SK-N-MC (cell line): ENCODE results near the gene ACYP1.

Experiments used
- EZH2 ChIP-seq: fragments of 200-600 bp; sonication (generic); IDR thresholded peaks from one replicate; pipeline ENCODE4 v1.6.1; 2017; ENCODE audit warnings: antibody characterized with exemption
- FOXP2 ChIP-seq: optimal IDR thresholded peaks from 2 replicates; pipeline ENCODE3; 2011; ENCODE audit warnings: mild to moderate bottlenecking, moderate library complexity; ENCODE audit not compliant: insufficient read depth; ENCODE audit errors: extremely low read length, control extremely low read depth
- POLR2AphosphoS5 ChIP-seq: IDR thresholded peaks from 2 replicates; pipeline ENCODE4 v1.6.1; 2012; ENCODE audit warnings: mild to moderate bottlenecking, low read depth, low read length, borderline replicate concordance

GRCh38 chr14:75049731-75050201 is 14.1 kb downstream of the ACYP1 start:
- TF ChIP-seq EZH2 (no peak), POLR2AphosphoS5 (no peak), FOXP2 (no peak)
